Activated naive CD8-positive, alpha-beta T cell treated with anti-CD3 and anti-CD28 coated beads, Interleukin-2, amount 50 U/mL, for 16 hours (primary cell): ENCODE measurements around the gene TTC31.
A peak's percentile ranks its signal among the peaks of the same experiment; 100 is the strongest.
"Not testable (repeated sequence)": the region's sequence is repeated elsewhere in the genome, so short reads cannot be mapped to it uniquely, and the experiment has no call there.

Experiments
- DNase-seq: peaks from one replicate; pipeline ENCODE4 v3.0.0-alpha.2; 2020; ENCODE audit warnings: low read depth, low spot score

The TTC31 gene

DNA sequence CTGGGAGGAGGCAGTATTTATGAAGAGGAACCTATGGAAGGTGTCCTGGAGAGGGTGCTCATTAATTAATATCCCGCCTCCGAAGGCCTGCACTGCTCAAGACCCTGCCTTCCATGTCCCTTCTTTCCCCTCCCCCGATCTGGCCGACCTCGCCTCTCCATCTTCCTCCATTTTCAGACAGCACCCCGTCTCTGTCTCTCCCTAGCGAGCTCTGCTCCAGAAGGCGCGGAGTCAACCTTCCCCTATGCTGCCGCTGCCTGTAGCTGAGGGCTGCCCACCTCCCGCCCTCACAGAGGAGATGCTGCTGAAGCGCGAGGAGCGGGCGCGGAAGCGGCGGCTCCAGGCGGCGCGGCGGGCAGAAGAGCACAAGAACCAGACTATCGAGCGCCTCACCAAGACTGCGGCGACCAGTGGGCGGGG lies 25.7 kb upstream of the TTC31 start:
- DNase-seq = no peak

DNA sequence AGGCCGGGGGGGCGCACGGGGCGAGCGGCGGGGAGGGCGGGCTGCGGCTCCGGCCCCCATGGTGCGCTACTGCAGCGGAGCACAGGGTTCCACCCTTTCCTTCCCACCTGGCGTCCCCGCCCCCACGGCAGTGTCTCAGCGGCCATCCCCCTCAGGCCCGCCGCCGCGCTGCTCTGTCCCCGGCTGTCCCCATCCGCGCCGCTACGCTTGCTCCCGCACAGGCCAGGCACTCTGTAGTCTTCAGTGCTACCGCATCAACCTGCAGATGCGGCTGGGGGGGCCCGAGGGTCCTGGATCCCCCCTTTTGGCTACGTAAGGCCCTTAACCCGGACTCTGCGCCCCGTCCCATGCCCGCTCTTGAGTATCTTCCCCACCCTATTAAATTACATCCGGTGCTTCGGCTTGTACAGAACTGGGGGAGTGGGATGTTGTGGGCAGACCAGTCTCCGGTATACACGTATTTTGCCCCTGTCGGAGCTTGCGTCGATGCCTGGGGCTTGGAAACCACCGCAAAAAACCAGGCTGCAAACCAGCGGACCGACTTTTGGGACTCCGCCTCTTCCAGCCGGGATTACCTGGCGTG lies 25.2 kb upstream of the TTC31 start:
- peak; percentile 63 for DNase-seq

DNA sequence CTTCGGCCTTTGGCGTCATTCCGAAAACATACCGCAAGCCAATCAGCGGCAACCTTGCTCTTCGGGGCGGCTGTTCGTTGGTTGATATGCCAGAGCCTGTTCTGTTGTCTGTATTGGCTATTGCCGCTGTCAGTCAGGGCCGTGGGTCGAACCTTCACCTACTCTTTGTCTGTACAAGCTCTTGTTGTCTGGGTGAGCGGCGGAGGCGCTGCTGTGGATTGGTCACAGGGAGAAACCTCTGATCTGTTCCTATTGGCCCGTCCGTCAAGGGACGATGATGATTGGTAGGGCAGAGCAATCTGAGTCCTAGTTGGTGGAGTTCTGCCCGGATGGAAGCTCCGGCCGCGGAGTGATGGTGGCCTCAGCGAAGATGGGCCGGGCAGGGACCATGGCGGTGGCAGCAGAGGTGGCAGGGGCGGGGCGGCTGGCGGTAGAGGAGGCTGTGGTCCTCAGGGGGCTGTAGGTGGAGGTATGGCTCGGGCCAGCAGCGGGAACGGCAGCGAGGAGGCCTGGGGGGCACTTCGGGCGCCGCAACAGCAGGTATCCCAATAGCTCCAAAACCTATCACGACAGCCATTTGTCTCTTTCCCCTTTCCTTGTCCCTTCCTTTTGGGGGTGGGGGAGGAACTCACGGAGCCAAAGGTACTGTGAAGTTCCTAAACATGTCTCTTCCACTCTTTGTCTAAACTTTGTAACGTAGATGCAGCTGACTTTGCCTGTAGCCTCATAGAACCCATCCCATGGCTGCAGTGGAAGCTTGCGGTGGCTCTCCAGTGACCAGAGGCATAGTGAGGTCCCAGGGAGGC lies 24.5 kb upstream of the TTC31 start, which contains the start of gene WBP1:
Gene WBP1 (plus strand): TSS at position 307 of the 806 bp plus-strand sequence. CDS start 165 bp downstream, at position 472.
- peak; percentile 97 for DNase-seq

- no peak for DNase-seq
These were observed 23.9 kb upstream of the TTC31 start for GRCh38 chr2:74458938-74459363.

DNA sequence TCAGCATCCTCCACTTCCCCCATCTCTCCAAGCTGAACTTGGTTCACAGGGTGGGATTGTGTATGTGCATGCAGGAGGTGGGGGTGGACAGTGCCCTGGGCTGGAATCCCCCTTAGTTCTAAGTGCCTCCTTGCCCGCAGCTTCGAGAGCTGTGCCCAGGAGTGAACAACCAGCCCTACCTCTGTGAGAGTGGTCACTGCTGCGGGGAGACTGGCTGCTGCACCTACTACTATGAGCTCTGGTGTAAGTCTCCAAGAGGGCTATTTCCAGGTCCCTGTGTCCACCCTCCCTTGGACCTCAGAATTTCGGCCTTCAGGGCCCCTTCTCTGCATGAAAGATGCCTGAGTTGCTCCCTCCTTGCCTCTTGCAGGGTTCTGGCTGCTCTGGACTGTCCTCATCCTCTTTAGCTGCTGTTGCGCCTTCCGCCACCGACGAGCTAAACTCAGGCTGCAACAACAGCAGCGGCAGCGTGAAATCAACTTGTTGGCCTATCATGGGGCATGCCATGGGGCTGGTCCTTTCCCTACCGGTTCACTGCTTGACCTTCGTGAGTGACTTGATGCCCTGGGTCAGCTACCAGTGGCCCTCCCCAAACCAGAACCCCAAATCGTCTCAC lies 23.3 kb upstream of the TTC31 start:
- DNase-seq = not testable (repeated sequence)

GRCh38 chr2:74460187-74460586 lies 22.7 kb upstream of the TTC31 start:
- DNase-seq = not testable (repeated sequence)

GRCh38 chr2:74461187-74462053 lies 21.5 kb upstream of the TTC31 start:
- DNase-seq = no peak

DNA sequence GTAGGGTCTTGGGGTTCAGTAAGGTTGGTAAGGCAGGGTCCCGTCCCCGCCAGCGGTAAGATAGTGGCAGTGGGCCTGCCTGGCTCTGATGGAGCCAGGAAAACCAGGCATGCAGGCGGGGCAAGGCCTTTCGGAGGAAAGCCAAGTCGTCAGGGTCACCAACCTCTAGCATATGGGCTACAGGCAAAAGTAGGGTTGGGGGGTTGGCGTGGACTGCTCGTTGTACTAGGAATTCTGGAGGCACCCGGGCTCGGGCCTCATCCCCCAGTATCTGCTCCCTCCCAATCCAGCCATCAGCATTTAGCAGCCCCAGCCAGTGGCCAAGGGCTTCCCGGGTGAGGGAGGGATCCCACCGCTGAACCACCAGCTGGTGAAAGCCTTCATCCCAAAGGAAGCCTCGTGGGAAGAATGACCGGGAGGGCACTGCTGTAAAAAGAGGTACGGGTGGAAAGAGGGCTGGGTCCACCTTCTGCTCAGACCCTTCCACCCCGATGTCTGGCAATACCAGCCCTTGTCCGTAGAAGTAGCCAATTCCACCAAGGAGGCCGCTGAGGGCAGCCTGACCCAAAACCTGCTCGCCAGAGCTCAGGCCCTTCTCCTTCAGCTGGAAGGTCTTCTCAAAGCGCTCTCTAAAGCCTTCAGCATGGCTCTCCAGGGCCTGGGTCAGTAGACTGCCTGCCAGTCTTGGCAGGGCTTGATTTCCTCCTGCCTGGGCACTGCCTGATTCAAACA lies 20.7 kb upstream of the TTC31 start:
- DNase-seq = no peak

DNA sequence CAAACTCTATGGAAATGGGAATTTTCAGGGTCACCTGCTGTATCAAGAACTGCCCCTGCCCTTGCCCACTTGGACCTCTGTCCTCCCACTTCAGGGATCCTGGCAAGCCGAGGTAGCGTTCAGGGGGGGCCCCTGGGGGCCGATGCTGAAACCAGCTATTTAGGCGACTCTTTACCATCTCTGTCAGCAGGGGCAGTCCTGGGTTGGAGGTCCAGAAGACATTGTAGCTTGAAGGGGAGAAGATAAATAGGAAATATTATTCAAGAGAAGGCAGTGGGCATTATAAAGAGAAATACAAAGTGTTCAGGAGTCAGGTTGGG lies 20.1 kb upstream of the TTC31 start:
- DNase-seq = no peak

GRCh38 chr2:74464406-74464805 lies 18.5 kb upstream of the TTC31 start:
- DNase-seq = no peak

DNA sequence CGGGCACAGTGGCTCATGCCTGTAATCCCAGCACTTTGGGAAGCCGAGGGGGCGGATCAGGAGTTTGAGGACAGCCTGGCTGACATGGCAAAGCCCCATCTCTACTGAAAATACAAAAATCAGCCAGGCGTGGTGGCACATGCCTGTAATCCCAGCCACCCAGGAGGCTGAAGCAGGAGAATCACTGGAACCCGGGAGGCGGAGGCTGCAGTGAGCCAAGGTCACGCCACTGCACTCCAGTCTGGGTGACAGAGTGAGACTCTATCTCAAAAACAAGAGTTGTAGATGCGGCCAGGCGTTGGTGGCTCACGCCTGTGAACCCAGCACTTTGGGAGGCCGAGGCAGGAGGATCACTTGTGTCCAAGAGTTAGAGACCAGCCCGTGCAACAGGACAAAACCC lies 12.1 kb upstream of the TTC31 start:
- not testable (repeated sequence) for DNase-seq

- no peak for DNase-seq
These were observed 11.4 kb upstream of the TTC31 start for GRCh38 chr2:74471332-74472065.

DNA sequence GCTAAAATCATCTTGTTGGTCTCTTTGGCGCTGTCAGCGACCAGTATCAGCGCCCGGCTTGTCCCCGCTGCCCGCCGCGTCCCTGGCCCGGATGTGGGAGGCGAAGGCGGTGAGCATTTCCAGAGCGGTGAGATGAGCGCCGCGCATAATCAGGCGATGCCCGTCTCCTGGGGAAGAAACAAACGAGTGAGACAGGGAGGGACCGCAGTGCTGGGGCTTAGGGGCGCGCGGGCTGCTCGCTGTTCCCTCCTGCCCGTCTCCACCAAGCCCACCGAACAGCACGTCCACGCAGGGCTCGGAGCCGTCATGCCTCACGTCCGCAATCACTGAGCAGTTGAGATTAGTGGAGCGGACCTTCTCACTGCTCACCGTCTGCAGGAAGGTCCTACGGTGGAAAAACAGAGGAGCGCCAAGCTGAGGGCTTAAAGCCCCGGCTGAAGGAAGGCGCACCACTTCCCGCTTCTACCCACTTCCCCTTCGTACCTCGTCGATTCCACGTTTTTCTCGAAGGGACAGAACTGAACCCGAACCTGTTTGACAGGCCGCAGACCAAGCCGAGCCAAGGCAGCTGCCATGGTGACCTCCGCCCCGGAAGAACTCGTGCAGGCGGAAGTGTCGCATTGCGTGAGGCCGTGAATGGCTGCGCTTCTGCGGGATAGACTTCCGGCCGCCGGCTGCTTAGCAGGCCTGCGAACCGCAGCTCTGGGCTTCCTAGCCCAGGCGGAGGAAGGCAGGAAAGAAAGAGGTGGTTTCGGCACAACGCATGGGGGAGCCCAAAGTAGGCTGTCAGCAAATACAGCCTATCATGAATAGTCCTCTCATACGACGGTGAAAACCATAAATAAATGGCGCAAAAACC lies 10.6 kb upstream of the TTC31 start, which contains the start of gene MRPL53:
Gene MRPL53 (minus strand): TSS at position 595 of the 859 bp plus-strand sequence. CDS start 20 bp downstream, at position 575.
- DNase-seq = peak; percentile 93

GRCh38 chr2:74472945-74473258 lies 10.0 kb upstream of the TTC31 start:
- no peak for DNase-seq

GRCh38 chr2:74474481-74474880 lies 8.4 kb upstream of the TTC31 start:
- no peak for DNase-seq

- DNase-seq = no peak
These were observed 8.0 kb upstream of the TTC31 start for GRCh38 chr2:74474899-74475298.

DNA sequence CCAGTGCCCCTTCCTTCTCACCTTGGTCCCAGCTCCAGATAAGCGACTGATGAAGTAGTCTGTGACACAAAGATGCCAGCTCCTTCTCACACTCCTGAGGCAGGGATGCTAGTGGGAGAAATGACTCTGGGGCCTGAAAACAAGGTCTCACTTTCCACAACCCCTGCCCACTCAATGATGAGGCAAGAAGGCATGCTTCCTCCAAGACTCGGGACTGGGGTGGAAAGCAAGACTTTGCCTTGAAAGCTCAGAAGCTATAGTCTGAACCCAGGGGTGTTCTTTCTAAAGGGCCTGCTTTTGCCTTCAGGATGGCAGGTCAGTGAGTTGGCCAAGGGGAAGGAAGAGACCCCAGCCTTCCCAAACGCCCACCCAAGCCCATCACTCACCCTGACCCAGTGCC lies 1.4 kb upstream of the TTC31 start:
- no peak for DNase-seq

DNA sequence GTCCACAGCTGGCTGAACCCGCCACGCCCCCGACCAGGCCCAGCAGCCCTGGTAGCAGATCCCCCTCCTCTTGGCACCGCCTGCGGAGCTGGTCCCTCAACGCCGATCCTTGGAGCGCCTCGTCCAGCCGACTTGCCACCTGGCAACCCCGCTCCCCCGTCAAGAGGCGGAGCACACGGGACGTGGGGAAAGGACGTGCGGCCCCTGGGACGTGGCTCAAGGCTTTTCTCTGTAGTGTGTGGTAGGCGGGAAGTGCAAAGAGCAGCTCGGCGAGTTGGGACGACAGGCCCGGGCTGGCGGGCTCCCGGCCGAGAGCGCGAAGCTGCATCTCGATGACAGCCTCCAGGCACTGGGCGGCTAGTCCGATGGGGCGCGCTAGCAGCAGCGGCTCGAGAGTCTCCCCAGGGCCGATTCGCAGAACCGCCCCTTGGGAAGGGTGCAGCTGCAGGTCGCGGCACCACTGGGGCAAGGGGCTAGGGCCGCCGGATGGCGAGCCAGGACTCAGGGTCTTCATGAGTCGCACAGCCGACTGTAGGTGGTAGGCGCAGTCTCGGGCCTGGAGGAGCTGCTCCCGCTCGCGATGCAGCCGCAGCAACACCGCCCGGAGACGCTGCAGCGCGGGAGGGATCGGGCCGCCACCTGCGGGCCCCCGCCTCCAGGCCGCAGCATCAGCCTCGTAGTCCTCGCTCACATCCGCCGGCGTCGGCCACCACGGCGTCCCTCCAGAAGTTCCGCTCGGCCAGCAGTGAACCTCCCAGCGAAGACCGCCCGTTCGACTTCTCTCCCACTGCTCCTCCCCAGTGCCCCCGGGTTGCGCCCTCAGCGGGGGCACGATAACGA lies 700 bp upstream of the TTC31 start:
- no peak for DNase-seq
